Measurements from ENCODE around the gene RAB3GAP1.

GRCh38 chr2:135168204-135168856, 116.2 kb downstream of the RAB3GAP1 start:
- TF ChIP-seq GATA2 (IDR thresholded peaks at IDR 0.05; ENCODE audit: low read depth, low read length) (no peak), GATA3 (IDR thresholded peaks at IDR 0.05; ENCODE audit: low read depth, low read length) (no peak)

Measured in SH-SY5Y (cell line).